RWPE1 (cell line): Measurements from ENCODE around the gene BTG4.

Experiments used
- CTCF ChIA-PET: fragments of 350-600 bp; sonication (Branson Sonifier 250); formaldehyde crosslinking; extraction: SDS; loops from one replicate; lab custom pipeline; 2021; lab: Yijun Ruan, JAX
- POLR2A ChIA-PET: fragments of 400-600 bp; formaldehyde crosslinking; extraction: SDS; loops from one replicate; lab custom pipeline; 2020; ENCODE audit warnings: antibody characterized with exemption; ENCODE audit not compliant: low non-redundant PET; lab: Yijun Ruan, JAX
- DNase-seq: peaks from one replicate; pipeline ENCODE4 v3.0.0; 2012; ENCODE audit warnings: low spot score
- H3K27ac ChIP-seq: fragments of 450-650 bp; 2 replicates; pipeline ENCODE4 v1.5.1; 2017
- TF ChIP-seq, protein P1 (sequence below): fragments of 450-650 bp; conservative IDR thresholded peaks from 2 replicates; pipeline ENCODE4 v1.5.1; 2017; ENCODE audit warnings: low read depth, mild to moderate bottlenecking

Gene BTG4

GRCh38 chr11:111555255-111555654, 43.1 kb upstream of the BTG4 start:
- CTCF ChIA-PET, result interaction anchor here (0.6 to 1.5 kb wide), 3 partner anchors 15 to 134 kb away, joined by 3 to 7 read pairs (median 3); partner anchors contain the start of gene LAYN
- POLR2A ChIA-PET, result no interaction called here
- TF ChIP-seq, protein P1, sequence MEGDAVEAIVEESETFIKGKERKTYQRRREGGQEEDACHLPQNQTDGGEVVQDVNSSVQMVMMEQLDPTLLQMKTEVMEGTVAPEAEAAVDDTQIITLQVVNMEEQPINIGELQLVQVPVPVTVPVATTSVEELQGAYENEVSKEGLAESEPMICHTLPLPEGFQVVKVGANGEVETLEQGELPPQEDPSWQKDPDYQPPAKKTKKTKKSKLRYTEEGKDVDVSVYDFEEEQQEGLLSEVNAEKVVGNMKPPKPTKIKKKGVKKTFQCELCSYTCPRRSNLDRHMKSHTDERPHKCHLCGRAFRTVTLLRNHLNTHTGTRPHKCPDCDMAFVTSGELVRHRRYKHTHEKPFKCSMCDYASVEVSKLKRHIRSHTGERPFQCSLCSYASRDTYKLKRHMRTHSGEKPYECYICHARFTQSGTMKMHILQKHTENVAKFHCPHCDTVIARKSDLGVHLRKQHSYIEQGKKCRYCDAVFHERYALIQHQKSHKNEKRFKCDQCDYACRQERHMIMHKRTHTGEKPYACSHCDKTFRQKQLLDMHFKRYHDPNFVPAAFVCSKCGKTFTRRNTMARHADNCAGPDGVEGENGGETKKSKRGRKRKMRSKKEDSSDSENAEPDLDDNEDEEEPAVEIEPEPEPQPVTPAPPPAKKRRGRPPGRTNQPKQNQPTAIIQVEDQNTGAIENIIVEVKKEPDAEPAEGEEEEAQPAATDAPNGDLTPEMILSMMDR, result no peak
- peak; percentile 51 for DNase-seq
- no peak overlapping the region for H3K27ac ChIP-seq

- peak; percentile 80 for DNase-seq
- TF ChIP-seq, protein P1, result no peak
- no peak overlapping the region for H3K27ac ChIP-seq
- ChIA-PET POLR2A (interaction anchor here (0.5 kb wide), 1 partner anchor 206 kb away, joined by 3 read pairs; no protein-coding TSS in a partner anchor), CTCF (interaction anchor here (0.7 to 1.5 kb wide), 2 partner anchors 14 to 100 kb away, joined by 3 to 7 read pairs; partner anchors contain the start of gene LAYN)
Measured at GRCh38 chr11:111554532-111554931, 42.3 kb upstream of the BTG4 start.

DNA sequence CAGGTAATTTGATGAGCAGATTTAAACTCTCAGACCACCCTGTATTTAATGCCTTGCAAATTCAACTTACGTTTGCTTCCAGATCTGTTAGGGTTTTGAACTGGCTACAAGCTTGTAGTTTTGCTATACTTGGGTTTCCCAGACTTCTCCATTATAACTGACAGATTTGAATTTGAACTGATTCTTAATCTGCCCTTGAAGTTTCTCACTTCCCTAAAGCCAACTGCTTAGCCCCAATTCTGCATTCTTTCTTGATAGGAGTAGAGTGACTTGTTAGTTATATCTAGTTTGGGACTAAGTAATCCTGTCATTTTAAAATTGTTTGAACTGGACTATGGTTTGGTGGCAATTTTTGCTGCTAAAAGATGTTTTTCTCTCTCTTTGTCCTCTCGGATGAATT, 38.1 kb upstream of the BTG4 start:
- TF ChIP-seq, protein P1, result no peak
- POLR2A ChIA-PET, result no interaction called here
- no peak for DNase-seq
- H3K27ac ChIP-seq, result no peak overlapping the region
- CTCF ChIA-PET, result no interaction called here

- no peak overlapping the region for H3K27ac ChIP-seq
- no peak for DNase-seq
- ChIA-PET POLR2A (no interaction called here), CTCF (no interaction called here)
- TF ChIP-seq, protein P1, result no peak
Measured at GRCh38 chr11:111549869-111550203, 37.6 kb upstream of the BTG4 start.

DNA sequence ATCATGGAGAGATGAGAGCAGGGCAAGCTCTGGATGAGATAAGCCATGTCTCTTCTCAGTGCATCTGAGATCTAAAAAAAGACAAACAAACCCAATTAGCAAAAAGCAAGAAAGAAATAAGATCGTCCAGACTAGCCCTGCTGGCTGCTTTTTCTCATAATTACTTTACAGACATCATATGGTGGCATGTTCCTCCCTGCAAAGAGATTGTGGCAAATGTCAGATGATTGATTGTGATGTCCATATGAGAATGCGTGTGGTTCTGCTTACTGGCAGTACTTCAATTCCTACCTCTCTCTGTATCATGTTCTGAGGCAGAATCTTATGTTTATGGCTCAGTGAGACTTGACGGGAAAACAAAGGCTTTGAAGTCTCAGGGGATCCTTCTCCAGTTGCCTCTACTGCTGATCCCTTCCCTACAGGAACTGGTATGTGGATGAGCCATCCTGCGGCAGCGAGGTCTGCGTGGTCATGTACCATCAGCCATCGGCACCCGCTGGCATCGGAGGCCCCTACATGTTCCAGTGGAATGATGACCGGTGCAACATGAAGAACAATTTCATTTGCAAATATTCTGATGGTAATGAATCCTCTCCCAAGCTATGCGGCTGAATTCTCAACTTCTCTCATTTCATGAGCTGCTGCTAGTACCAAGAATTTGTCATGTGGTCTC, 37.1 kb upstream of the BTG4 start:
- H3K27ac ChIP-seq, result no peak overlapping the region
- DNase-seq, result no peak
- TF ChIP-seq, protein P1, result no peak
- ChIA-PET CTCF (no interaction called here), POLR2A (no interaction called here)

DNA sequence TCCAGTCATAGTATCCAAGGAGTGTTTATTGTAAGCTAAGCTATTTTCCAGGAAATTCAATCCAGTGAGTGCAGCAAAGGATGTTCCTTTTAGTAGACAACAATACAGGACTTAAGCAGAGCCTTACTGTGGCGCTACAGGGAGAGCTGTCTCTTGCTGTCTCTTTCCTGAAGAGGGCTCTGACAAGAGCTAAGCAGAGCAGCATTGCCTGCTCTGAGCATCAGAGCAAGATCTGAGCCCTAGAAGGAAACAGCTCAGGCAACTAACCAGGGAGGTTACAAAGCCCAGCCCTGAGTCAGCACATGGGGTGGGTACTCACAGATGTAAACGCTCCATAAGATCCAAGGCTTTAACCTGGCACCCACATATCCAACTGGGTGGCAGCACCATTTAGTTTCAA, 36.3 kb upstream of the BTG4 start:
- no peak for DNase-seq
- ChIA-PET POLR2A (no interaction called here), CTCF (no interaction called here)
- H3K27ac ChIP-seq, result no peak overlapping the region
- TF ChIP-seq, protein P1, result no peak
